ENCODE results near the gene PACS2. TPM values are rescaled to one million over a fixed set of nuclear protein-coding genes. Genes with fewer than 3 reads are reported as not detected.

PACS2 gene
- total and polyA plus RNA-seq, 2 donors (not counting 1 experiment from before 2014, with no cell fraction given): 65.6 to 70.7 TPM

DNA sequence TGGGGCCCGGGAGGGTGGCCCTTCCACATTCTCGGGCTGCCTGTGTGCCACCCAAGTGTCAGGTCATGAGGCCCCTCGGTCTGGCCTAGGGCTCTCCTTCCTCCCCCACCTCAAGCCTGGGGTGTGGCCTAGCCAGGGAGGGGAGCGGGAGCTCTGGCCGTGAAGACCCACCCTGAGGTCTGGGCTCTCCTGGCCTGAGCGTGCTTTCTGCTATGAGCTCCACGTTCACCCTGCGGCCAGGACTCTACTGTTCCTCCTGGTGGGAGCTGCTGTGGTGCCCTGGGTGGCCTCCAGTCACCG is 12.0 kb downstream of the PACS2 start:
- Mint-ChIP-seq H3K4me1 (peaks cover 12% of the 10 kb centered on the region), H3K9me3 (ENCODE audit: insufficient read depth) (no peaks in the 10 kb centered on the region), H3K27ac (no peak overlapping the region), H3K4me3 (no peak overlapping the region), H3K27me3 (no peaks in the 10 kb centered on the region)
- no peak overlapping the region for H3K4me3 ChIP-seq (ENCODE audit: control extremely low read depth in 1 of 5, extremely low read depth in 1 of 5, insufficient read depth in 1 of 5, low read depth in 2 of 5, low read length in 4 of 5)
- no peak for ATAC-seq (ENCODE audit: low read depth)
- no peak for DNase-seq
- peaks cover 0 to 8% (median 3%) of the 10 kb centered on the region in 3 donors for H3K9me3 ChIP-seq (ENCODE audit: control extremely low read depth in 1 of 3, control insufficient read depth in 2 of 3, insufficient read depth in 1 of 3, low read length in 2 of 3)
- H3K4me1 ChIP-seq (ENCODE audit: control insufficient read depth in 2 of 2, insufficient read depth in 2 of 2, low read length in 2 of 2): peaks cover 4 to 7% of the 10 kb centered on the region in 2 donors
- no peak for TF ChIP-seq EZH2 (IDR thresholded peaks at IDR 0.05; ENCODE audit: borderline replicate concordance, insufficient read depth, low read depth, low read length, poor library complexity, severe bottlenecking)
- TF ChIP-seq, protein P1, sequence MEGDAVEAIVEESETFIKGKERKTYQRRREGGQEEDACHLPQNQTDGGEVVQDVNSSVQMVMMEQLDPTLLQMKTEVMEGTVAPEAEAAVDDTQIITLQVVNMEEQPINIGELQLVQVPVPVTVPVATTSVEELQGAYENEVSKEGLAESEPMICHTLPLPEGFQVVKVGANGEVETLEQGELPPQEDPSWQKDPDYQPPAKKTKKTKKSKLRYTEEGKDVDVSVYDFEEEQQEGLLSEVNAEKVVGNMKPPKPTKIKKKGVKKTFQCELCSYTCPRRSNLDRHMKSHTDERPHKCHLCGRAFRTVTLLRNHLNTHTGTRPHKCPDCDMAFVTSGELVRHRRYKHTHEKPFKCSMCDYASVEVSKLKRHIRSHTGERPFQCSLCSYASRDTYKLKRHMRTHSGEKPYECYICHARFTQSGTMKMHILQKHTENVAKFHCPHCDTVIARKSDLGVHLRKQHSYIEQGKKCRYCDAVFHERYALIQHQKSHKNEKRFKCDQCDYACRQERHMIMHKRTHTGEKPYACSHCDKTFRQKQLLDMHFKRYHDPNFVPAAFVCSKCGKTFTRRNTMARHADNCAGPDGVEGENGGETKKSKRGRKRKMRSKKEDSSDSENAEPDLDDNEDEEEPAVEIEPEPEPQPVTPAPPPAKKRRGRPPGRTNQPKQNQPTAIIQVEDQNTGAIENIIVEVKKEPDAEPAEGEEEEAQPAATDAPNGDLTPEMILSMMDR (IDR thresholded peaks at IDR 0.05): no peak
- H2AFZ ChIP-seq (ENCODE audit: insufficient read depth, low read depth, low read length, poor library complexity, severe bottlenecking): no peak overlapping the region
- no peak overlapping the region for H3K4me2 ChIP-seq (replicated peaks; ENCODE audit: low read depth, low read length, poor library complexity, severe bottlenecking)
- H3K79me2 ChIP-seq (ENCODE audit: control insufficient read depth, insufficient read depth, low read length): peaks cover 87% of the 10 kb centered on the region
- no peaks in the 10 kb centered on the region for H3K27me3 ChIP-seq (replicated peaks in 1 of 4; ENCODE audit: control extremely low read depth in 1 of 4, control insufficient read depth in 3 of 4, insufficient read depth in 4 of 4, low read length in 3 of 4)
- no peaks in the 10 kb centered on the region for H3K36me3 ChIP-seq (replicated peaks in 1 of 2; ENCODE audit: control extremely low read depth in 1 of 2, control insufficient read depth in 1 of 2, extremely low read depth in 1 of 2, insufficient read depth in 2 of 2, low read length in 1 of 2)
- H4K20me1 ChIP-seq (ENCODE audit: control insufficient read depth, insufficient read depth, low read length, poor library complexity, severe bottlenecking): peaks cover 70% of the 10 kb centered on the region
- no peak overlapping the region for H3K9ac ChIP-seq (ENCODE audit: low read length)
- 96% methylated on average over 9 of the region's 9 CpGs for WGBS (ENCODE audit: insufficient coverage)
- intact Hi-C loops (cut with micrococcal nuclease): no loop called here
- CTCF ChIA-PET: interaction anchor here (0.6 kb wide), 1 partner anchor 263 kb away, joined by 3 read pairs; no protein-coding TSS in a partner anchor
- H3K27ac ChIP-seq (ENCODE audit: low read length in 2 of 2): no peak overlapping the region
- POLR2A ChIA-PET: no interaction called here

DNA sequence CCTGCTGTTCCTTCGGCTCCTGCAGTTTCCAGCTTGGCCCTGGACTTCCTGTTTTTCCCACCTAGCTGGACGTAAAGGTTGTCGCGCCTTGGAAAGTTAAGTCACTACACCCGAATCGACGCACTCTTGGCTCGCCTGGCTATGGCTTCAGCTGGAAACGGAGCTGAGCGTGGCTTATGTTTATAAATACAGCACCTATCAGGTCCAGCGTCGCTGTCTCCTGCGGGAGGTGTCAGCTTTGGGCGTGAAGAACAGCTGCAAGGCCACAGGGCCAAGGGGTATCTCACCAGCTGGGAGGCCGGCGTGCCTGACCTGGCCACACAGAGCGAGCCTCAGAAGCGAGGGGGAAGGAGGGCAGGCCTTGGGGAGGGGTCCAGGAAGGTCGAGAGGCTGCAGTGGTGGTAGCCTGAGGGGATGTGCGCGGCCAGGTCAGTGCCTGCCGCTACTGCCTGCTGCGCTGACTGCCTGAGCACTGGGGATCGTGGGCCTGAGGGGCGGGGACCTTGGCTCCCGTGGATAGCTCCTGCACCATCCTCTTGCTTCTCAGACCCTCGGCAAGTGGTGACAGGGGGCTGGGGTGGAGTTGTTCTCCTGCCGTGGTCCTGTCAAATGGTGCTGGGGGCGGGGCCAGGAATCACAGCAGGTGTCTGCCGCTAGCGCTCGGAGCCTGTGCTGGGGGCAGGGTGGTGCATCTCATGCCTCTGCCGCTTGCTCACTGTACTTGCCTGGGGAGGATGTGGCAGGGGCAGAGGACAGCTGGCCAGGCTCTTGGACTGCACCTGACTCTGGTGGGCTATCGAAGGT is 12.5 kb downstream of the PACS2 start:
- peaks cover 17% of the 10 kb centered on the region for H3K4me1 Mint-ChIP-seq
- ATAC-seq (ENCODE audit: low read depth): no peak

More for the DNA sequence above, 12.5 kb downstream of the PACS2 start:
- no peak overlapping the region for H3K27ac ChIP-seq (ENCODE audit: low read length in 2 of 2)
- H3K4me3 ChIP-seq (ENCODE audit: control extremely low read depth in 1 of 5, extremely low read depth in 1 of 5, insufficient read depth in 1 of 5, low read depth in 2 of 5, low read length in 4 of 5): no peak overlapping the region
- H3K79me2 ChIP-seq (ENCODE audit: control insufficient read depth, insufficient read depth, low read length): peaks cover 88% of the 10 kb centered on the region
- DNase-seq: no peak
- POLR2A ChIA-PET: no interaction called here
- CTCF ChIA-PET: interaction anchor here (0.6 kb wide), 1 partner anchor 264 kb away, joined by 3 read pairs; no protein-coding TSS in a partner anchor
- H3K27ac Mint-ChIP-seq: no peak overlapping the region
- no peaks in the 10 kb centered on the region for H3K9me3 Mint-ChIP-seq (ENCODE audit: insufficient read depth)
- no peak overlapping the region for H2AFZ ChIP-seq (ENCODE audit: insufficient read depth, low read depth, low read length, poor library complexity, severe bottlenecking)
- H3K4me3 Mint-ChIP-seq: no peak overlapping the region
- no peaks in the 10 kb centered on the region for H3K27me3 Mint-ChIP-seq
- peaks cover 4 to 10% of the 10 kb centered on the region in 2 donors for H3K4me1 ChIP-seq (ENCODE audit: control insufficient read depth in 2 of 2, insufficient read depth in 2 of 2, low read length in 2 of 2)
- peaks cover 0 to 8% (median 3%) of the 10 kb centered on the region in 3 donors for H3K9me3 ChIP-seq (ENCODE audit: control extremely low read depth in 1 of 3, control insufficient read depth in 2 of 3, insufficient read depth in 1 of 3, low read length in 2 of 3)
- no peak overlapping the region for H3K9ac ChIP-seq (ENCODE audit: low read length)
- WGBS (ENCODE audit: insufficient coverage): 95% methylated on average over 31 of the region's 34 CpGs
- H4K20me1 ChIP-seq (ENCODE audit: control insufficient read depth, insufficient read depth, low read length, poor library complexity, severe bottlenecking): peaks cover 76% of the 10 kb centered on the region
- H3K36me3 ChIP-seq (replicated peaks in 1 of 2; ENCODE audit: control extremely low read depth in 1 of 2, control insufficient read depth in 1 of 2, extremely low read depth in 1 of 2, insufficient read depth in 2 of 2, low read length in 1 of 2): no peaks in the 10 kb centered on the region
- intact Hi-C loops (cut with micrococcal nuclease): no loop called here
- H3K4me2 ChIP-seq (replicated peaks; ENCODE audit: low read depth, low read length, poor library complexity, severe bottlenecking): no peak overlapping the region
- TF ChIP-seq, protein P1 (IDR thresholded peaks at IDR 0.05): no peak
- no peak for TF ChIP-seq EZH2 (IDR thresholded peaks at IDR 0.05; ENCODE audit: borderline replicate concordance, insufficient read depth, low read depth, low read length, poor library complexity, severe bottlenecking)
- no peaks in the 10 kb centered on the region for H3K27me3 ChIP-seq (replicated peaks in 1 of 4; ENCODE audit: control extremely low read depth in 1 of 4, control insufficient read depth in 3 of 4, insufficient read depth in 4 of 4, low read length in 3 of 4)
